Cortex of kidney (tissue), 1 donor: ENCODE measurements around the gene COMMD7.
A peak's percentile ranks its signal among the peaks of the same experiment; 100 is the strongest.
"Not testable (repeated sequence)": the region's sequence is repeated elsewhere in the genome, so short reads cannot be mapped to it uniquely, and the experiment has no call there.

Experiments
- DNase-seq: peaks from one replicate; lab custom pipeline; 2025; lab: John Stamatoyannopoulos, UW

COMMD7 gene

GRCh38 chr20:32765230-32765875 lies 22.1 kb upstream of the COMMD7 start:
- DNase-seq, result not testable (repeated sequence)

- no peak for DNase-seq
Measured at GRCh38 chr20:32764005-32764960, 21.0 kb upstream of the COMMD7 start.

DNA sequence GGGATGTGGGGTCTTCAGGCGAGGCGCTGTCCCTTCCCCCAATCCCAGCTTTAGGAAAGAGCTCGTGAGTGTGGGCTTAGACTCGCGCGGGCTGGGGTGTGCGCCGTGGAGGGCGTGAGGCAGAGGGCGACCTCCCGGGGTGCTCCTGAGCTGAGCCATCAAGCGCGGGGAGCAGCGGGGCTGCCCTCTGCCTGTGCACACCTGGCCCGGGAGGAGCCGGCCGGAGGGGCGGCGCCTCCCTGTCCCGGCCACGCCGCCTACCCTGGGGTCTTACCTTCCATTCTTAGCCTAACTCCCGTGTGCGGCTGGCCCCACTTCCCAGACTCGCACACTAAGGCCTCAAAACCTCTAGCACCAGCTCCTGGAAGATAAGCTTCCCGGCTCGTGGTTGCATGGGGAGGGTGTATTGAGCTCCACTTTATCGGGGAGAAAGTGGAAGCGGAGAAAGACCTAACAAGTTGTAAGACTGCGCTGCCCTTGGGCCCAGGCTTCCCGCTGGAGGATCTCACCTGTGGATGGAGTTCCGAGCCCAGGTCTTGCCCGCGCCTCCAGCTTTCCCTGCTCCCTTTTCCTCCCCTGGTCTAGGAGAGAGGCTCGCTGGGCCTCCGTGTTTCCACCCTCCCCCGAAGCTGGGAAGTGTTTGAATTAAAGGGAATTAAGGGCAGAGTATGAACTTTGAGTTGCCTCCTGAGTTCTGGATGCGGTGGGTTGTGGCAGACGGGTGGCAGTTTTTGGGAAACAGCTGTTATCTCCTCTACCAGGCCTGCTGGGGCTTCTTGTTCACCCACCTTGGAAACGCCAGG lies 20.1 kb upstream of the COMMD7 start:
- no peak for DNase-seq

- no peak for DNase-seq
Measured at GRCh38 chr20:32762754-32763201, 19.5 kb upstream of the COMMD7 start.

DNA sequence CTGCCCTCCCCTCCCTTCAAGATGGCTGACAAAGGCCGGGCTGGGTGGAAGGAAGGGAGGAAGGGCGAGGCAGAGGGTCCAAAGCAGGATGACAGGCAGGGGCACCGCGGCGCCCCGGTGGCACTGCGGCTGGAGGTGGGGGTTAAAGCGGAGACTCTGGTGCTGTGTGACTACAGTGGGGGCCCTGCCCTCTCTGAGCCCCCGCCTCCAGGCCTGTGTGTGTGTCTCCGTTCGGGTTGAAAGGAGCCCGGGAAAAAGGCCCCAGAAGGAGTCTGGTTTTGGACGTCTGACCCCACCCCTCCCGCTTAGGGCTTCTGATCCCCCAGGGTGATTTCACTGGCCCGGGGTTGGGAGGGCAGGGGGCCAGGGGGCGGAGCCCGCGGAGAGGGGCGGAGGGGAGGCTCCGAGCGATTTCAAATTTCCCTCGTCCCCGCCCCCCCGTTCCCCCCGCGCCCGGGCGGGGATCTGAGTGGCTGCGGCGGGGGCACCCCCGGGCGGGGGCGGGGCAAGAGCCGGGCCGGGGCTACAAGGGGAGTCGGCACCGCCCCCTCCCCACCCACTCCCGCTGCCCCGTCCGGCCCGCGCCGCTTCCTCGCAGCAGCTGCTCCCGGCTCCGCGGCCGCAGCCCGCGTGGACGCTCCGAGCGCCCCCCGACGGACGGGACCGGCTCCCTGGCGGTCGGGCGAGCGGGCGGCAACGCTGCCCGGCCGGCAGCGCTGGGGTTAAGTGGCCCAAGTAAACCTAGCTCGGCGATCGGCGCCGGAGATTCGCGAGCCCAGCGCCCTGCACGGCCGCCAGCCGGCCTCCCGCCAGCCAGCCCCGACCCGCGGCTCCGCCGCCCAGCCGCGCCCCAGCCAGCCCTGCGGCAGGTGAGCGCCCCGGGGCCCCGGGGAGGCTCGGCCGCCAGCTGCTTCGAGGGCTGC lies 18.8 kb upstream of the COMMD7 start, which contains the start of gene DNMT3B:
DNMT3B (plus strand) TSS at position 555 of the 923 bp plus-strand sequence. CDS start 17,939 bp downstream, outside the sequence.
- DNase-seq, result peak; percentile 30

DNA sequence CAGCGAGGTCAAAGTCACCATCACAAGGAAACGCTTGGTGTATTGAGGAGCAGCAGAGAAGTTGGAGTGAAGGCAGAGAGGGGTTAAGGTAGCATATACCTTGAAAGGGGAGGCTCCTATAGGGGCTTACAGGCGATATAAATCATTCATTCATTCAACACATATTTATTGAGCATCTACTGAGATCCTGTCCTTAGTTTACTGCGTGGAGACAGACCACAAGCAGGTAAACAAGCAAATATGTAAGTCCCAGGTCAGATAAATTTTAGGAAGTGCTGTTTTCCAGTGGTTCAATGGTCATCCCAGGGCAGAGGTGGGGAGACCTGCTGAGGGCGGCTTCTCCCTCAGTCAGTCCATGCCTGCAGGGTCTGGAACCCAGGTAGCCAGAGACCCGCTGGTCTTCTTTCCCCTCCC lies 18.2 kb upstream of the COMMD7 start:
- no peak for DNase-seq

DNA sequence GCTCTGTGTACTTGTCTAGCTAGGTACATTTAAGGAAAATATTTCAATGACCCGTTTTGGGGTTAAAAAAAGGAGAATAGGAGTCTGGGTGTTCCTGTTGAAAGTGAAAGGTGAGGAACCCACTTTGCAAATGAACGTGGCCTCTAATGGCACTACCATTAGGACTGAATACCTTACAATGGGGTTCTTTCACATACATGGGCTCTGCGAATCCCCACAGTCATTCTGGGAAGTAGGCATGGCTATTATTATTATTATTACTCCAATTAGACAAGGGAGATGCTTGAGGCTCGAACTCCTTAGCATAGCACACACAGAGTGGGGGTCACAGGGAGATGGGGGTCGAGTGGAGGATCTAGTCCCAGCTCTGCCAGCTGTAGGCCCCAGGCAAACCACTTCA lies 12.9 kb upstream of the COMMD7 start:
- DNase-seq, result no peak

DNA sequence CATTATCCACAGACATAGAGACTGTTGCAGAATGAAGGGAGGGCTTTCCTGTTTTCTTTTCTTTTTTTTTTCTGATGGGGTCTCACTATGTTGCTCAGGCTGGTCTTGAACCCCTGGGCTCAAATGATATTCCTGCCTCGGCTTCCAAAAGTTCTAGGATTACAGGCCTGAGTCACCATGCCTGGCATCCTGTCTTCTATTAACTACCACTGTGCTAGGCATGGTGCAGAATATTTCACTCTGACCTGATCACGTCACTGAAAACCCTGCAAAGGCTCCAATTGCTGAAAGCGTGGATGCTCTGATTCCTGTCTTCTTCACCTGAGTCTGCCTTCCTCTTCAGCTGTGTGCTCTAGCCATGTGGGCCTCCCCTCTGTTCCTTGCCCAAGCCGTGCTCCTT lies 10.5 kb upstream of the COMMD7 start:
- DNase-seq, result no peak

DNA sequence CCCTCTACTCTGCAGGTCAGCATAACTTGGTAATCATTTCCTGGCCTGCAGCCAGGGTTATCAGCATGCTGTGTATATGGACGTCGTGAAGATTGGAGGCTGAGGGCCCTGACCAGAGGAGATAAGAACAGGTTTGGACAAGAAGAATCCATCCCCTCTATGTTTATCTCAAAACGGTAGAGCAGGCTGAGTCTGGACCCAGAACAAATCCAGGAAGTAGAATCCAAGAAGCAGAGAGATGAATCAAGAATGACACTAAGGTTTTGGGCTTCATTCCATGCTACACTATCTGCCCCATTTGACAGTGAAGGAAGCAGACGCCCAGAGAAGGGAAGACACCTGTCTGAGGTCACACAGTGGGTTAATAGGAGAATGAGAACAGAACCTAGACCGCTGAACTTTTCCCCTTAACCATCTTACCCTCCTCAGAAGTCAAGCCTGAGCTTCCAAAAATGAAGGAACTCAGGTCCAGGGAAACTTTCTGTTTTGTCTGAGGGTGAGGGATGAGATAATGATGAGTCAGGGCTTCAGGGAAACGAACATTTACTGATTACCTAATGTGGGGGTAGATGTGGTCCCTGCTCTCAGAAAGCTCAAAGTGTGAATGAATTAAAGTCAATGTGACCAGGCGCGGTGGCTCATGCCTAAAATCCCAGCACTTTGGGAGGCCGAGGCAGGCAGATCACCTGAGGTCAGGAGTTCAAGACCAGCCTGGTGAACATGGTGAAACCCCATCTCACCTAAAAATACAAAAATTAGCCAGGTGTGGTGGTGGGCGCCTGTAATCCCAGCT lies 9.4 kb upstream of the COMMD7 start:
- DNase-seq, result no peak

- DNase-seq, result no peak
Measured at GRCh38 chr20:32751702-32752457, 8.6 kb upstream of the COMMD7 start.

GRCh38 chr20:32751293-32751692 lies 8.0 kb upstream of the COMMD7 start:
- no peak for DNase-seq

DNA sequence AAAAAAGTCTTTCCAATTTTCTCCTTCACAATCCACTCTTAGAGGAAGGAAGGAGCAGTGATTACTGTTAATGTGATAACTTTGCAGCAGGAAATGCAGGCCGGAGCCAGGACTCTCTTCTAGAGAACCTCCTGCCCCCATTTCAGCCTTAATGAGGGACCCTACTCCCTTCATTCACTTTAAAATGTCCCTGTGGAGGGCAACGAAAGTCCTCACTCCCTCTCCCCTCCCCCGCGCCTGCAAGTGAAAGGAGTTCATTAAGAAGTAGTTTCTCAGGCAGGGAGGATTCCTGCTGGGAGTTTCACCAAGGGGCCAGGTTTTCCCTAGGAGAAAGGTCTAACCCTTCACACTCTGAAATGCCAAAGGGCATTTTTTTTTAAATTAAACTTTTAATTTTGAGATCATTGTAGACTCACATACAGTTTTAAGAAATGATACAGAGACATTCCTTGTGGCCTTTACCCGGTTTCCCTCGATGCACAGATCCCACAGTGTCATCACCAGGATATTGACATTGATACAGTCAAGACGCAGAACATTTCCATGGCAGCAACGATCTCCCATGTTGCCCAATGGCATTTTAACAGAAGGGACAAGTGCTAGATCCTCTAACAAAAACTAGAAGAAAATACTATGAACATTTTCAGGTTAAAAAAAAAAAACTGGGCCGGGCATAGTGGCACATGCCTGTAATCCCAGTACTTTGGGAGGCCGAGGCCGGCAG lies 6.8 kb upstream of the COMMD7 start:
- DNase-seq, result no peak

- DNase-seq, result no peak
Measured at GRCh38 chr20:32742322-32743236, 688 bp downstream of the COMMD7 start.

- DNase-seq, result no peak
Measured at GRCh38 chr20:32741151-32741550, 2.1 kb downstream of the COMMD7 start.

GRCh38 chr20:32737371-32738223 lies 5.7 kb downstream of the COMMD7 start:
- no peak for DNase-seq

GRCh38 chr20:32731882-32732266 lies 11.4 kb downstream of the COMMD7 start:
- no peak for DNase-seq

DNA sequence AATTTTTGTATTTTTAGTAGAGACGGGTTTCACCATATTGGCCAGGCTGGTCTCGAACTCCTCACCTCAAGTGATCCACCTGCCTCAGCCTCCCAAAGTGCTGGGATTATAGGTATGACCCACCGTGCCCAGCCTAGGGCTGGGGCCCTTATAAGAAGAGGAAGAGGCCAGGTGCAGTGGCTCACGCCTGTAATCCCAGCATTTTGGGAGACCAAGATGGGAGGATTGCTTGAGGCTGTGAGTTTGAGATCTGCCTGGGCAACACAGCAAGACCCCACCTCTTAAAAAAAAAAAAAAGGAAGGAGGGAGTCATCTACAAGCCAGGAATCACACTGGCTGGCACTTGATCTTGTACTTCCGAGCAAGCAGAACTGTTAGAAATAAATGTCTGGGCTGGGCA lies 13.9 kb downstream of the COMMD7 start:
- DNase-seq, result not testable (repeated sequence)
